COLO668 (cell line): ENCODE data around the gene PRDM15.
A peak's percentile ranks its signal among the peaks of the same experiment; 100 is the strongest.

Experiments used
- DNase-seq: peaks from one replicate; lab custom pipeline; 2025; ENCODE audit not compliant: unreplicated experiment; lab: John Stamatoyannopoulos, UW

PRDM15 gene

DNA sequence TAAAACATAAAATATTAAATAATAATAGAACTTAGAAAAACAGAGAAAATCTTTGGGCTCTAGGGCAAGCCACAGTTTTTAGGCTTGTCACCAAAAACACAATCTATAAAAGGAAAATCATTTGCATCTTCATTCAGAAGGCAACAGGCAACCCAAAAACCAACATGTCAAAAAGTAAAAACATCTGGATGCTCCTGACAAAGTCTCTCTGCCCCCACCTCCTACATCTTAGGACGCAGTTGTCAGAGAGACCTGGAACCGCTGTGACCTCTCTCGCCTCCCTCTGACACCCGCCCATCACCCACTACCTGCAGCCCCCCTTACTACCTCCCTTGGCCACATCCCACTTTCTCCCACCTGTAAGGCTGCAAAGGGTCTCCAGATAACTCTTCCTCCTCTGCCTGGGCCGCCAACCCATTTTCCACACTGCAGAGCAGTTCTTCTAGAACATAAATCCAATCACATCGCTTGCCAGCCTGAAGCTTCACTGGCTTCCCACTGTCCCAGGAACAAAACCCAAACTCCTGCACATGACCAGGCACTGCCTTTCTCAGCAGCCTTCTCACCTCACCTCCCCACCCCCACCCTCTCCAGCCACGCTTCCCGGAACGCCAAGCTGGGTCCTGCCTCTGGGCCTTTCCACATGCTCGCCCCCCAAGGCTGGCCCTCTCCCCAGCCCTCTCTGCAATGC is 14.7 kb downstream of the PRDM15 start:
- DNase-seq = no peak

- DNase-seq = no peak
These were observed 15.8 kb downstream of the PRDM15 start for GRCh38 chr21:41863439-41863740.

- DNase-seq = no peak
These were observed 17.2 kb downstream of the PRDM15 start for GRCh38 chr21:41861987-41862386.

DNA sequence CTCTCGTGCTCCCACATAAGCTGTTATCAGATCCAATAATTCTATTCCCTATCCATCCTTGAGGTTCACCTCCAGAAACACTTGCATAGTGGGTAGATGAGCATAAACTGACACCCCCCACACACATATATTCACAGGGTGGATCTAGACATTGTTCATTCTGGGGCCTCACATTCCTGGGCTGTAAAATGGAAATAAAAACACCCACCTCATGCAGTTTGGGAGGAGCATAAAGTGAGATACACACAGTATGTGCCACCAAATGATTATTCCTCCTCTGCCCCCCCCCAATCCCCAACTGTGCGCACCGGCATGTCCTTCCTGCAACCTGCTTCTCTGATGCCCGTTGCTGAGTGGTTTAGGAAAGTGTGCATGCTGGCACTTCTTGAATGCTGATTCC is 17.9 kb downstream of the PRDM15 start:
- DNase-seq = no peak

GRCh38 chr21:41859297-41859980 is 19.7 kb downstream of the PRDM15 start:
- DNase-seq = no peak

DNA sequence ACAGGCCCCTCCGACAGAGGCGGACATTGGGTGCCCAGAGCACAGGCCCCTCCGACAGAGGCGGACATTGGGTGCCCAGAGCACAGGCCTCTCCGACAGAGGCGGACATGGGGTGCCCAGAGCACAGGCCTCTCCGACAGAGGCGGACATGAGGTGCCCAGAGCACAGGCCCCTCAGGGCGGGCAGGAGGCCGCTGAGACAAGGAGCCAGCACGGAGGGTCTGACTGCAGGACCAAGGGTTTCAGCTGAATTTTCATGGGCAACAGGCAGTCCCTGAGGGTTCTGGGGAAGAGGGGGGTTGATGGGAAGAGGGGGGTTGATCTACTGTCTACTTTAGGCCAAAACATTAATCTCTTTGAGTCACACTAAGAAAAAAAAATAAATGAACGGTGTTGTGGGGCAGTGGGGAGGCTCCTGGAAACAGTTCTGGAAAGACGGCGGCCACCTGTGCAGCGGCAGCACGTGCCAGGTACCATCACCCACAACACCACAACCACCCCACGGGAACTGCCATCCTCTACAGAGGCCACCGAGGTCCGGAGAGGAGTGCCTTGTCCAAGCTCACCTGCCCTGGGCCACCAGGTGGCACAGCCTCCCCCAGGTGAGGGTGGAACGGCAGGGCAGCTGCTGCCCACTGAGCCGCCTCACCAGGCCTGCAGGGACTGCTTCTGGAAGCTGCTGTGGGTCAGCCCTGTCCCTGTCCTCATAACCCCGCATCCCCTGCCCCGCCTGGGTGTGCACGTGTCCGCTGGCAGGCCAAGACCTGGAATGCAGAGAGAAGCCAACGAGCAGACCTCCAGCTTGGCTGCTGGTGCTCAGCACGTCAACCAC is 20.5 kb downstream of the PRDM15 start:
- DNase-seq = no peak

DNA sequence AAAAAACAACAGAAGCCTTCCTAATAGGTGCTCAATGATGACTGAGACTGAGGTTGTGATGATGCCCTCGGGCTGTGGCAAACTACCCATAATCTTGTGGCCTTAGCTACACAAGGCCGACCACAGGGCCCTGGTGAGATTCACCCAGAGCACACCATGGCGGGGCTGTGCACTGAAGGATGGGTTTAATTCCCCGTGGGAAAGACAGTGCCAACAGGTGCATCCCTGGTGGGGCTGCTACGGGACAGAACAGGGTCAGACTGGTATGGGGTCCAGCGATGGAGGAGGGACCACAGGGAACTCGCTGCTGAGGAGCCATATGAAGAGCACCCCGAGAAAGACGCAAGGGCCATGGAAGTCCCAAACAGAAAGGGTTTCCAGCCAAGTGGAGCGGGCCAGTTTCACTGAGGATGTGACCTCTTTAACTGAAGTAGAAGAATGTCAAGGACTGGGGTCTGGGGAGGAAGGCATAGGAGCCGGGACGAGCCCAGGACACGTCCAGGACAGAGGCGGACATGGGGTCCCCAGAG is 21.3 kb downstream of the PRDM15 start:
- DNase-seq = no peak

- no peak for DNase-seq
These were observed 22.6 kb downstream of the PRDM15 start for GRCh38 chr21:41856572-41856971.

DNA sequence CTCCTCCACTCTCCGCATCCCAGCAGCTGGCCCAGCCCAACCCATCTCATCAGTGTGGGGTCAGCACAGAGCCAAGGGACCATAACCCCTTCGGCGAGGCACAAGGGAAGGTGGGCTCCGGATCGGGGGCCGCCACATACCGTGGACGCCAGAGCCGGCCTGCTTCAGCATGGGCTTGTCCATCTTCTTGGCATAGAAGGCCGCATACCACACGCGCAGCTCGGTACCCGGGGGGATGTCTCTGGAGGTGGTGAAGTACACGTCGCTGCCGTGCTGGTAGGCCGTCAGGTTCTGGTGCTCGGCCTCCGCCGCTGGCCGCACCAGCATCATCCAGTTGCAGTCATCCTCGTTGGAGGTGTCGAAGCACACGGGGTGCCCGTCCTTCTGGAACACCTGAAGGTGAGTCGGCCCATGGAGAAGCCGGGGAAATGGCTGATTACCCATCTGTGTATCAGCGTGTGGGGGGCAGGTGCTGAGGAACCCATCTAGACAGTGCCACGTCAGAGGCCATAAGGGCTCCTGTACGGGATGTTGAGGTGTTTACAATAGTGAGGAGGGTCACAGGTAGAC is 24.6 kb downstream of the PRDM15 start:
- no peak for DNase-seq

DNA sequence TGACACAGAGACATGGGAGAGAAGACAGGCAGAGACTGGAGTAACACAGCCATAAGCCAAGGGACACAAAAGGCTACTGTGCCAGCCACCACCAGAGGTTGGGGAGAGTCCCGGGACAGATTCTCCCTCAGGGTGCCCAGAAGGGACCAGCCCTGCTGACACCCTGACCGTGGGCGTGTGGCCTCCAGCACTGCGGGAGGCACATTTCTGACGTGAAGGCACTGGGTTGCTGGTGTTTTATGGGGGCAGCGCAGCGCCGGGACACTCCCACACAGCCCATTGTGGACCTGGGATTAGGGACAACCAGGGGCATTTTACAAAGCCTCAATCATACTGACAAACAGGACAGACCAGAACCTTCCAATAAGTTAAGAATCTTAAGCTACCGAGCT is 26.2 kb downstream of the PRDM15 start:
- DNase-seq = no peak

- no peak for DNase-seq
These were observed 26.8 kb downstream of the PRDM15 start for GRCh38 chr21:41852151-41852928.

GRCh38 chr21:41851090-41851790 is 27.9 kb downstream of the PRDM15 start:
- peak; percentile 48 for DNase-seq

- DNase-seq = no peak
These were observed 29.1 kb downstream of the PRDM15 start for GRCh38 chr21:41850085-41850484.

DNA sequence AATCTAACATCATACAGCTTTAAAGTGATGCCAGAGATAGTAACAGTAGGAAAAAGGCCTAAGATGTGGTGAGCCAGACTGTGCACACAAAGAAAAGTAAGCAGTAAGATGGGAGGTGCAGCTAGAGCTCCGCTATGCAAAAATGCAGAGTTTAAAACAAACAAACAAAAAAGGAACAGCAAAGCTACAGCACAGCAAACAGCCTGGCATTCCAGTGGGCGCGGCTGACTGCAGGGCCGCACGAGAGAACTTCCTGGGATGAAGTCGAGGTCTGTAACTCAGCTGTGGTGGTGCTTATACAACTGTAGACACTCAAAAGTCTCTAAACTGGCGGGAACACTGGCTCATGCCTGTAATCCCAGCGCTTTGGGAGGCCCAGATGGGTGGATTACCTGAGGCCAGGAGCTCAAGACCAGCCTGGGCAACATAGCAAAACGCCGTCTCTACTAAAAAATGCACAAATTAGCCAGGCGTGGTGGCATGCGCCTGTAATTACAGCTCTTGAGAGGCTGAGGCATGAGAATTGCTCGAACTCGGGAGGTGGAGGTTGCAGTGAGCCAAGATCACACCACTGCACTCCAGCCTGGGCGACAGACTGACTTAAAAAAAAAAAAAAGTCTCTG is 30.1 kb downstream of the PRDM15 start:
- no peak for DNase-seq

DNA sequence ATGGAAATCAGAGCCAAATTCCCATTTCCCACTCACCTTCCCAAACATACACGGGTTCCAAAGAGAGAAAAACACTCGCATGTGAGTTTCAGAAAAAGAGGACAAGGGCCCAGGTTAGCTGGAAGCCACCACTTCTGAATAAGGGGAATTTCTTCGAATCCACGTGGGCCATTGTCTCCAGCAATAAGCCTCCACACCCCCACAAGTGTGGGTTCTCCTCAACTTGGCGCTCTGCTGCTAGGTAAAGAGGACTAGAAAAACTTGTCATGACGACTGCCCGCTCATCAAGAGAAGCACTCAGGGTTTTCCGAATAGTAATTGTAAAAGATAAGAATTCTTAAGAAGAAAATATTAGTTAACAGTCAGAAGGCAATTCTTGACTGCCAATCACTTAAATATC is 30.6 kb downstream of the PRDM15 start:
- no peak for DNase-seq

GRCh38 chr21:41847066-41847804 is 31.9 kb downstream of the PRDM15 start:
- no peak for DNase-seq

GRCh38 chr21:41846536-41846935 is 32.6 kb downstream of the PRDM15 start:
- no peak for DNase-seq

DNA sequence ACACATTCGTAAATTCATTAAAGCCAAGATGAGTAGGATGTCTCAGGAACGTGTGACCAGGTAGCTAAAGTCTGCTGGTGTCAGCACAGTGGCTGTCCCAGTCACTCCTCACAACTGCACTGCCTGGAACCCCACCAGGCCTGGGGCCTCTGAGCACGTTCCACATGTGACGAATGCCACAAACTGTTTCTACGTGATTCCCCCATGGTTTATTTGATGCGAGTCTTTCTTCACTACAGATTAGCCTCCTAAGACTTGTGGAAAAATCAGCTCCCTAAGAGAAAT is 33.2 kb downstream of the PRDM15 start:
- no peak for DNase-seq

DNA sequence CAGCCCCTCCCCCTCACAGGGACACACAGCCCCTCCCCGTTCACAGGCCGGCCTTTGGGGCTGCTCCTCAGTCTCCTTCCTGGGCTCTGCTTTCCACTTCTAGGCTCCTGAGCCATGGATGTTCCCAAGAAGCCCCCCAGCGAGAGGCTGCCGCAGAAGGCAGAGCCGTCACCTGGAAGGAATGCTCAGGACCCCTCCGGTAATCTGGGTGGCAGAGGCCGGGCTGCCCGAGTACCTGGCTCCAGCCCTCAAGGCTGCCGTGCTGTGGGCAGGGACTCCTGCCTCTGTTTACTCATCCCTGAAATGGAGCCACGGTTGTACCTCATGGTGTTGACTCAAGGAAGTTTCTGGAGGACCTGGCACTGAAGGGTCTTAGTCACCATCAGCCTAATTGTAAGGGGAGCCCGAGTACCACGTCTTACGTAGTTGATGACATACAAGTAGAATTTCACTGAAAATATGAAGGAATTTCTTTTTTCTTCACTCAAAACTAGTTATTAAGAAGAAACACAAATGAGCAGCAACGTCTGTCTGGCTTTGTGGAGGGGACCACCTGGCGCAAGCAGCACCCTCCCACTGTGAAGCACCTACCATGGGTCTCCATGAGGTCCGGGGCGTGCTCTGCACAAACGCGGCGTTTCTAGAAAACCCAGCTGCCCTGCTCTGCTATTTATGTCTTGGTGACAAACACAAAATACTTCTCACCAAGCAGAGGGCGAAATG is 33.7 kb downstream of the PRDM15 start:
- DNase-seq = no peak
